ENCODE measurements around the gene RBPMS2. TPM values are rescaled to one million over a fixed set of nuclear protein-coding genes. Genes with fewer than 3 reads are reported as not detected.

The RBPMS2 gene
- total and polyA plus RNA-seq, 2 of the 8 experiments (the other 6 are each of a cell fraction or from before 2014, with no cell fraction given), result 55.8 to 238 TPM

- H3K4ac ChIP-seq (replicated peaks; ENCODE audit: insufficient read length, low read depth, low read length), result no peak overlapping the region
- no peaks in the 10 kb centered on the region for H3K9me3 ChIP-seq (ENCODE audit: insufficient read depth in 2 of 2, low read depth in 1 of 2, low read length in 1 of 2)
- no peaks in the 10 kb centered on the region for H3K27me3 ChIP-seq (replicated peaks in 1 of 4; ENCODE audit: control insufficient read depth in 3 of 4, extremely low read depth in 1 of 4, insufficient read depth in 3 of 4, low read length in 3 of 4)
- peaks cover 36 to 47% of the 10 kb centered on the region in 2 experiments for H4K20me1 ChIP-seq (replicated peaks in 1 of 2; ENCODE audit: control insufficient read depth in 1 of 2, insufficient read depth in 2 of 2, low read length in 2 of 2)
- H3K9ac ChIP-seq (replicated peaks in 1 of 4; ENCODE audit: extremely low read depth in 1 of 4, low read depth in 3 of 4, low read length in 3 of 4), result no peak overlapping the region; a peak in 1 of 7 replicates
- H2AK5ac ChIP-seq (ENCODE audit: low read depth, low read length), result no peak overlapping the region
- H3K18ac ChIP-seq (ENCODE audit: extremely low read depth, low read length), result no peak overlapping the region
- ChIA-PET CTCF (ENCODE audit: partially characterized antibody) (interaction anchor here (0.6 to 46.3 kb wide), 9 partner anchors 9 to 324 kb away, joined by 3 to 883 read pairs (median 5); no protein-coding TSS in a partner anchor), POLR2A (ENCODE audit: partially characterized antibody) (interaction anchor here (0.6 to 6.1 kb wide), 16 partner anchors 9 to 962 kb away, joined by 3 to 51 read pairs (median 4); partner anchors contain the start of genes PIF1 and RBPMS2)
- no peak overlapping the region for H2BK15ac ChIP-seq (ENCODE audit: low read length)
- no peak overlapping the region for H3K56ac ChIP-seq (replicated peaks; ENCODE audit: insufficient read length, low read depth, low read length)
- peak overlapping the region; percentile 58 for H4K8ac ChIP-seq (ENCODE audit: extremely low read depth, insufficient read depth, low read length)
- no peak overlapping the region for H3K14ac ChIP-seq (ENCODE audit: insufficient read length)
- no peak overlapping the region for H3K27ac ChIP-seq (ENCODE audit: low read depth, low read length)
- H3K79me2 ChIP-seq (ENCODE audit: control insufficient read depth in 1 of 2, insufficient read depth in 2 of 2, low read length in 2 of 2), result peaks cover 67 to 99% of the 10 kb centered on the region in 2 experiments
- no peak overlapping the region for H4K5ac ChIP-seq (ENCODE audit: insufficient read length, low read depth, low read length)
- no peak overlapping the region for H2BK20ac ChIP-seq (ENCODE audit: low read length)
- no peak overlapping the region for H2BK120ac ChIP-seq (replicated peaks; ENCODE audit: low read depth, low read length)
- no peak overlapping the region for H2BK12ac ChIP-seq (ENCODE audit: low read depth, low read length)
- H3K4me2 ChIP-seq (ENCODE audit: insufficient read depth in 1 of 2, low read depth in 2 of 2, low read length in 2 of 2), result no peak overlapping the region; a peak in 1 of 4 replicates
- 94% methylated on average over 4 of the region's 8 CpGs; no CpG with 5 or more reads in 1 of the 2 experiments for whole genome bisulfite sequencing, 2 experiments (ENCODE audit: extremely low coverage in 1 of 2, insufficient coverage in 1 of 2, insufficient read length in 1 of 2, insufficient replicate concordance in 2 of 2, low coverage in 1 of 2, low lambda C conversion rate in 2 of 2, missing lambda C conversion rate in 1 of 2)
- H3K36me3 ChIP-seq (ENCODE audit: control insufficient read depth in 2 of 4, insufficient read depth in 4 of 4, low read length in 3 of 4), result peaks cover 0 to 9% (median 0%) of the 10 kb centered on the region in 4 experiments; a peak in 2 of 8 replicates
- H3K23me2 ChIP-seq (ENCODE audit: low read depth, low read length), result peaks cover 2% of the 10 kb centered on the region; the same call in 1 of the 2 replicates
- no peak overlapping the region for H3K4me3 ChIP-seq (ENCODE audit: extremely low read depth in 1 of 4, insufficient read depth in 2 of 4, low read depth in 3 of 4, low read length in 4 of 4)
- FAIRE-seq, result no peak
- H4K91ac ChIP-seq (replicated peaks; ENCODE audit: insufficient read length, low read length), result no peak overlapping the region
- no peak overlapping the region for H3K23ac ChIP-seq (ENCODE audit: insufficient read length)
- peaks cover 0 to 32% (median 15%) of the 10 kb centered on the region in 4 experiments; a peak in 5 of 7 replicates for H3K4me1 ChIP-seq (replicated peaks in 1 of 4; ENCODE audit: control insufficient read depth in 3 of 4, insufficient read depth in 4 of 4, low read length in 3 of 4)
- peak overlapping the region; percentile 2; the same call in 1 of the 2 replicates for H2BK5ac ChIP-seq (ENCODE audit: low read depth, low read length)
- no peak overlapping the region for H2AFZ ChIP-seq (ENCODE audit: low read length)
- no peak for DNase-seq (ENCODE audit: low read depth in 1 of 2, low spot score in 2 of 2)
- peaks cover 19% of the 10 kb centered on the region for H3K79me1 ChIP-seq (ENCODE audit: low read depth, low read length)
- no peak for TF ChIP-seq RNF2 (IDR thresholded peaks at IDR 0.05; ENCODE audit: borderline replicate concordance, low read depth, low read length, missing control alignments, poor library complexity, severe bottlenecking)
- TF ChIP-seq SIX5 (IDR thresholded peaks at IDR 0.05; ENCODE audit: low read depth, low read length), result no peak
- no peak for TF ChIP-seq BACH1 (IDR thresholded peaks at IDR 0.05; ENCODE audit: low read length)
- TF ChIP-seq TAF7 (optimal IDR thresholded peaks at IDR 0.05; ENCODE audit: borderline replicate concordance, low read depth, low read length), result no peak
- no peak for TF ChIP-seq CBX5 (IDR thresholded peaks at IDR 0.05; ENCODE audit: low read depth, low read length)
- no peak for TF ChIP-seq SP4 (IDR thresholded peaks at IDR 0.05; ENCODE audit: low read length)
- no peak for TF ChIP-seq KDM4A (IDR thresholded peaks at IDR 0.05; ENCODE audit: low read depth, low read length, severe bottlenecking)
Measured at GRCh38 chr15:64763021-64763420, 12.4 kb downstream of the RBPMS2 start.

Data from H1 (cell line).